SK-N-SH (cell line): Measurements from ENCODE around the gene SNX5. TPM values are rescaled to one million over a fixed set of nuclear protein-coding genes. Genes with fewer than 3 reads are reported as not detected.

Experiments
- CTCF ChIA-PET: fragments of 300-600, 350-600 bp; formaldehyde crosslinking; extraction: SDS; loops from one replicate; lab custom pipeline; 2021; lab: Yijun Ruan, JAX
- POLR2A ChIA-PET: fragments of 350-600 bp; sonication (Branson Sonifier 250); formaldehyde crosslinking; extraction: SDS; loops from one replicate; lab custom pipeline; 2020; ENCODE audit warnings: antibody characterized with exemption, inconsistent platforms; lab: Yijun Ruan, JAX
- DNase-seq: peaks from one replicate; pipeline ENCODE4 v3.0.0; 2012
- H2AFZ ChIP-seq: fragments of 200-600 bp; sonication (generic); 2 replicates; pipeline ENCODE4 v1.8.1; 2016; ENCODE audit warnings: antibody characterized with exemption, mild to moderate bottlenecking, low read depth
- H3F3A ChIP-seq: fragments of 200-600 bp; sonication (generic); replicated peaks from 2 replicates; pipeline ENCODE3; 2016; ENCODE audit warnings: antibody characterized with exemption, mild to moderate bottlenecking; ENCODE audit not compliant: insufficient read depth
- H3K27ac ChIP-seq, 2 experiments: fragments of 200-500 bp in 1 of 2; fragments of 200-600 bp in 1 of 2; sonication (Bioruptor generic) in 1 of 2; sonication (generic), shearing (Covaris generic) in 1 of 2; 2 replicates each; pipeline versions ENCODE4 v1.5.1 to v1.6.1; 2014 to 2016; ENCODE audit warnings: low read depth in 2 of 2, inconsistent platforms in 1 of 2, low read length in 1 of 2, mild to moderate bottlenecking in 1 of 2, mixed read lengths in 1 of 2
- H3K27me3 ChIP-seq: fragments of 200-600 bp; sonication (generic), shearing (Covaris generic); 2 replicates; pipeline ENCODE4 v1.6.1; 2016; ENCODE audit warnings: mixed run types; ENCODE audit not compliant: insufficient read depth
- H3K36me3 ChIP-seq, 2 experiments: fragments of 200-500 bp in 1 of 2; fragments of 200-600 bp in 1 of 2; sonication (Bioruptor generic) in 1 of 2; sonication (generic) in 1 of 2; replicated peaks in 1 of 2; 2 replicates each; pipeline versions ENCODE3 to v1.5.1; 2014 to 2016; ENCODE audit warnings: low read length in 1 of 2, mild to moderate bottlenecking in 1 of 2; ENCODE audit not compliant: insufficient read depth in 2 of 2, control insufficient read depth in 1 of 2
- H3K4me1 ChIP-seq, 2 experiments: fragments of 200-500 bp in 1 of 2; fragments of 200-600 bp in 1 of 2; sonication (Bioruptor generic) in 1 of 2; sonication (generic), shearing (Covaris generic) in 1 of 2; 2 replicates each; pipeline versions ENCODE4 v1.5.1 to v1.6.1; 2014 to 2016; ENCODE audit warnings: low read depth in 1 of 2, low read length in 1 of 2, mixed run types in 1 of 2; ENCODE audit not compliant: insufficient read depth in 2 of 2, control insufficient read depth in 1 of 2
- H3K4me2 ChIP-seq: fragments of 200-600 bp; sonication (generic), shearing (Covaris generic); 2 replicates; pipeline ENCODE4 v1.6.1; 2017; ENCODE audit warnings: mixed run types
- H3K4me3 ChIP-seq, 2 experiments: fragments of 200-500 bp in 1 of 2; fragments of 200-600 bp in 1 of 2; sonication (Bioruptor generic) in 1 of 2; sonication (generic), shearing (Covaris generic) in 1 of 2; 2 replicates each; pipeline versions ENCODE4 v1.5.1 to v1.8.1; 2014 to 2016; ENCODE audit warnings: low read depth in 2 of 2, inconsistent platforms in 1 of 2, low read length in 1 of 2, mild to moderate bottlenecking in 1 of 2, mixed read lengths in 1 of 2, moderate library complexity in 1 of 2
- H3K79me2 ChIP-seq: fragments of 200-600 bp; sonication (generic); 2 replicates; pipeline ENCODE4 v1.8.1; 2017; ENCODE audit warnings: mild to moderate bottlenecking; ENCODE audit not compliant: insufficient read depth
- H3K9ac ChIP-seq: fragments of 200-600 bp; sonication (generic); 2 replicates; pipeline ENCODE4 v1.6.1; 2017; ENCODE audit warnings: mixed run types
- H3K9me2 ChIP-seq: fragments of 200-600 bp; sonication (generic); 2 replicates; pipeline ENCODE4 v1.6.1; 2017; ENCODE audit warnings: mixed run types
- H3K9me3 ChIP-seq: fragments of 200-600 bp; sonication (generic); 2 replicates; pipeline ENCODE4 v1.6.1; 2017; ENCODE audit warnings: mixed run types, mild to moderate bottlenecking, moderate library complexity
- H4K20me1 ChIP-seq: fragments of 200-600 bp; sonication (generic); 2 replicates; pipeline ENCODE4 v1.6.1; 2017; ENCODE audit warnings: mild to moderate bottlenecking, mixed run types; ENCODE audit not compliant: insufficient read depth
- CTCF ChIP-seq: fragments of 200-600 bp; sonication (generic); IDR thresholded peaks from 2 replicates; pipeline ENCODE4 v1.6.1; 2017; ENCODE audit warnings: antibody characterized with exemption, mild to moderate bottlenecking, moderate library complexity
- EP300 ChIP-seq, 2 experiments: IDR thresholded peaks; 2 replicates each; pipeline versions ENCODE4 v1.4.0 to v1.6.1; 2012; ENCODE audit warnings: borderline replicate concordance in 1 of 2, low read depth in 1 of 2, low read length in 1 of 2
- EZH2phosphoT487 ChIP-seq: fragments of 200-600 bp; sonication (generic); IDR thresholded peaks from 2 replicates; pipeline ENCODE4 v1.6.1; 2017; ENCODE audit warnings: low read depth, mixed run types, mild to moderate bottlenecking, antibody characterized with exemption, moderate library complexity, borderline replicate concordance
- FOXM1 ChIP-seq: IDR thresholded peaks from 2 replicates; pipeline ENCODE4 v1.4.0; 2012; ENCODE audit warnings: low read depth, mild to moderate bottlenecking
- GABPA ChIP-seq: IDR thresholded peaks from 2 replicates; pipeline ENCODE4 v1.4.0; 2012; ENCODE audit warnings: low read depth, mild to moderate bottlenecking
- GATA2 ChIP-seq: sonication (generic); formaldehyde crosslinking; IDR thresholded peaks from 2 replicates; pipeline ENCODE4 v1.5.0; 2020; ENCODE audit warnings: mild to moderate bottlenecking, missing genetic modification reagents
- JUND ChIP-seq: IDR thresholded peaks from 2 replicates; pipeline ENCODE4 v1.4.0; 2012
- MAX ChIP-seq: IDR thresholded peaks from 2 replicates; pipeline ENCODE4 v1.4.0; 2012; ENCODE audit warnings: low read depth
- MXI1 ChIP-seq: IDR thresholded peaks from 2 replicates; pipeline ENCODE4 v1.6.1; 2012; ENCODE audit warnings: mild to moderate bottlenecking, low read depth, low read length, improper control_type of control experiment
- NFIC ChIP-seq: IDR thresholded peaks from 2 replicates; pipeline ENCODE4 v1.4.0; 2012; ENCODE audit warnings: borderline replicate concordance
- NRF1 ChIP-seq: IDR thresholded peaks from 2 replicates; pipeline ENCODE4 v1.6.1; 2012; ENCODE audit warnings: low read depth, mild to moderate bottlenecking, low read length
- PBX3 ChIP-seq: IDR thresholded peaks from 2 replicates; pipeline ENCODE4; 2012
- RFX5 ChIP-seq: IDR thresholded peaks from 2 replicates; pipeline ENCODE4 v1.6.1; 2012; ENCODE audit warnings: mild to moderate bottlenecking, improper control_type of control experiment, low read length
- SIN3A ChIP-seq: IDR thresholded peaks from 2 replicates; pipeline ENCODE4 v1.6.1; 2012; ENCODE audit warnings: low read depth, mild to moderate bottlenecking, low read length, moderate library complexity, borderline replicate concordance
- SMC3 ChIP-seq: IDR thresholded peaks from 2 replicates; pipeline ENCODE4 v1.6.1; 2012; ENCODE audit warnings: low read depth, low read length, improper control_type of control experiment
- TAF1 ChIP-seq: IDR thresholded peaks from 2 replicates; pipeline ENCODE4 v1.6.1; 2012; ENCODE audit warnings: low read depth, mild to moderate bottlenecking, low read length, moderate library complexity, borderline replicate concordance
- TEAD4 ChIP-seq: IDR thresholded peaks from 2 replicates; pipeline ENCODE4 v1.4.0; 2012; ENCODE audit warnings: mild to moderate bottlenecking, borderline replicate concordance; ENCODE audit not compliant: insufficient read depth
- USF2 ChIP-seq: fragments of 150-350 bp; IDR thresholded peaks from 2 replicates; pipeline ENCODE4 v1.6.1; 2017; ENCODE audit warnings: antibody characterized with exemption, low read length, low read depth, borderline replicate concordance
- YY1 ChIP-seq: IDR thresholded peaks from 2 replicates; pipeline ENCODE4 v1.4.0; 2012; ENCODE audit warnings: low read depth, mild to moderate bottlenecking
- ZBTB33 ChIP-seq: IDR thresholded peaks from 2 replicates; pipeline ENCODE4 v1.4.0; 2012; ENCODE audit warnings: low read depth, borderline replicate concordance
- WGBS: methylation state at CpG from one replicate; pipeline ENCODE4 v1.1.6; 2017; ENCODE audit warnings: low lambda C conversion rate; 5-methylcytosine and 5-hydroxymethylcytosine counted together
- polyA plus RNA-seq, 3 experiments: library from polyadenylated mRNA; depleted of rRNA; stranded (reverse); fragments of >200 nt; gene quantifications; 2 replicates each; pipeline ENCODE4 v1.2.3, GENCODE V29; 2012

Gene SNX5
- polyA plus RNA-seq, 1 of the 3 experiments (the other 2 are of a cell fraction): 76.2 TPM

GRCh38 chr20:17965042-17965697, 3.4 kb downstream of the SNX5 start:
- no peak overlapping the region for H3K27ac ChIP-seq
- no peaks in the 10 kb centered on the region for H3K9me2 ChIP-seq
- ChIA-PET CTCF (interaction anchor here (2.5 to 3.5 kb wide), 2 partner anchors 26 to 30 kb away, joined by 8 to 16 read pairs; no protein-coding TSS in a partner anchor), POLR2A (no interaction called here)
- 69% methylated on average over 9 of the region's 9 CpGs for WGBS
- no peak overlapping the region for H3K4me3 ChIP-seq
- H3K36me3 ChIP-seq: peaks cover 2 to 19% of the 10 kb centered on the region in 2 experiments
- H3K79me2 ChIP-seq: peaks cover 92% of the 10 kb centered on the region
- DNase-seq: no peak
- H3K4me1 ChIP-seq: peaks cover 12 to 16% of the 10 kb centered on the region in 2 experiments; a peak in 3 of 4 replicates
- H3K9ac ChIP-seq: no peak overlapping the region
- H3K4me2 ChIP-seq: peak overlapping the region; percentile 73
- no peak for TF ChIP-seq ZBTB33
- TF ChIP-seq TAF1: no peak
- TF ChIP-seq NFIC: no peak
- TF ChIP-seq NRF1: no peak
- peaks cover 67% of the 10 kb centered on the region for H4K20me1 ChIP-seq
- no peaks in the 10 kb centered on the region for H3K27me3 ChIP-seq
- no peaks in the 10 kb centered on the region for H3K9me3 ChIP-seq
- peaks cover 9% of the 10 kb centered on the region for H3F3A ChIP-seq
- no peak overlapping the region for H2AFZ ChIP-seq

GRCh38 chr20:17964632-17965031, 4.0 kb downstream of the SNX5 start:
- Histone ChIP-seq H3K36me3 (peaks cover 2 to 19% of the 10 kb centered on the region in 2 experiments), H3K4me1 (peaks cover 12 to 14% of the 10 kb centered on the region in 2 experiments; a peak in 3 of 4 replicates), H3K79me2 (peaks cover 92% of the 10 kb centered on the region), H3K9me3 (no peaks in the 10 kb centered on the region), H3F3A (peaks cover 8% of the 10 kb centered on the region), H2AFZ (no peak overlapping the region), H4K20me1 (peaks cover 72% of the 10 kb centered on the region), H3K9ac (no peak overlapping the region), H3K9me2 (no peaks in the 10 kb centered on the region), H3K4me3 (no peak overlapping the region), H3K4me2 (0 out of 2 replicates have a peak overlapping the region, but pooled peaks have one; percentile 73), H3K27me3 (no peaks in the 10 kb centered on the region), H3K27ac (no peak overlapping the region)
- ChIA-PET POLR2A (no interaction called here), CTCF (interaction anchor here (2.5 to 3.5 kb wide), 2 partner anchors 26 to 31 kb away, joined by 8 to 16 read pairs; no protein-coding TSS in a partner anchor)
- WGBS: 81% methylated on average over 3 of the region's 3 CpGs
- no peak for TF ChIP-seq JUND
- no peak for TF ChIP-seq SMC3
- TF ChIP-seq SIN3A: no peak
- no peak for TF ChIP-seq GABPA
- TF ChIP-seq EP300 (IDR thresholded peaks at IDR 0.05; ENCODE audit: borderline replicate concordance in 1 of 2, low read depth in 1 of 2, low read length in 1 of 2): no peak
- no peak for TF ChIP-seq MAX
- TF ChIP-seq TEAD4: no peak
- no peak for TF ChIP-seq PBX3
- TF ChIP-seq RFX5: no peak
- TF ChIP-seq MXI1: no peak
- no peak for TF ChIP-seq YY1
- TF ChIP-seq EZH2phosphoT487: no peak
- no peak for TF ChIP-seq USF2
- TF ChIP-seq CTCF: no peak
- no peak for TF ChIP-seq GATA2 (CRISPR knock-in tag)
- TF ChIP-seq FOXM1: no peak
- no peak for DNase-seq
